ENCODE data around the gene ANGPTL8.
A peak's percentile ranks its signal among the peaks of the same experiment; 100 is the strongest.

The ANGPTL8 gene

GRCh38 chr19:11261431-11261970 lies 22.1 kb downstream of the ANGPTL8 start:
- POLR2A ChIA-PET, result no interaction called here
- DNase-seq (ENCODE audit: low read depth, low spot score), result no peak
- TF ChIP-seq CTCF (IDR thresholded peaks at IDR 0.05; ENCODE audit: insufficient read depth, low read length, missing control alignments), result no peak
- CTCF ChIA-PET, result interaction anchor here (0.7 to 2.3 kb wide), 3 partner anchors 11 to 221 kb away, joined by 3 to 7 read pairs (median 6); no protein-coding TSS in a partner anchor
- peak overlapping the region; percentile 70 for H3K4me3 ChIP-seq (ENCODE audit: low read depth, low read length)

GRCh38 chr19:11261971-11262839 lies 22.8 kb downstream of the ANGPTL8 start, which contains the start of gene DOCK6:
TSS of gene DOCK6 (minus strand) at chr19:11262524. CDS start at chr19:11262440, 84 bp downstream.
- DNase-seq (ENCODE audit: low read depth, low spot score), result no peak

GRCh38 chr19:11263726-11264125 lies 24.3 kb downstream of the ANGPTL8 start:
- no peak for DNase-seq (ENCODE audit: low read depth, low spot score)
- no peak for TF ChIP-seq CTCF (IDR thresholded peaks at IDR 0.05; ENCODE audit: insufficient read depth, low read length, missing control alignments)

More at GRCh38 chr19:11261971-11262839, 22.8 kb downstream of the ANGPTL8 start, which contains the start of gene DOCK6:
- TF ChIP-seq CTCF (IDR thresholded peaks at IDR 0.05; ENCODE audit: insufficient read depth, low read length, missing control alignments), result peak; percentile 59
- CTCF ChIA-PET, result interaction anchor here (0.7 to 2.3 kb wide), 4 partner anchors 10 to 220 kb away, joined by 3 to 7 read pairs (median 5); no protein-coding TSS in a partner anchor
- POLR2A ChIA-PET, result no interaction called here
- H3K4me3 ChIP-seq (ENCODE audit: low read depth, low read length), result peak within 1 kb of the TSS; percentile 70

GRCh38 chr19:11264452-11265176 lies 25.2 kb downstream of the ANGPTL8 start:
- CTCF ChIA-PET, result interaction anchor here (0.8 to 1.6 kb wide), 2 partner anchors 8 to 218 kb away, joined by 3 to 5 read pairs; no protein-coding TSS in a partner anchor
- DNase-seq (ENCODE audit: low read depth, low spot score), result no peak

More at GRCh38 chr19:11263726-11264125, 24.3 kb downstream of the ANGPTL8 start:
- H3K4me3 ChIP-seq (ENCODE audit: low read depth, low read length), result no peak overlapping the region
- POLR2A ChIA-PET, result no interaction called here
- CTCF ChIA-PET, result interaction anchor here (1.0 to 1.7 kb wide), 2 partner anchors 11 to 16 kb away, joined by 3 to 5 read pairs; no protein-coding TSS in a partner anchor

GRCh38 chr19:11265177-11265784 lies 25.9 kb downstream of the ANGPTL8 start:
- TF ChIP-seq CTCF (IDR thresholded peaks at IDR 0.05; ENCODE audit: insufficient read depth, low read length, missing control alignments), result no peak
- DNase-seq (ENCODE audit: low read depth, low spot score), result no peak
- no peak overlapping the region for H3K4me3 ChIP-seq (ENCODE audit: low read depth, low read length)
- POLR2A ChIA-PET, result no interaction called here
- CTCF ChIA-PET, result interaction anchor here (0.8 to 1.6 kb wide), 4 partner anchors 9 to 217 kb away, joined by 3 to 5 read pairs (median 3); no protein-coding TSS in a partner anchor

More at GRCh38 chr19:11264452-11265176, 25.2 kb downstream of the ANGPTL8 start:
- POLR2A ChIA-PET, result no interaction called here
- no peak overlapping the region for H3K4me3 ChIP-seq (ENCODE audit: low read depth, low read length)
- TF ChIP-seq CTCF (IDR thresholded peaks at IDR 0.05; ENCODE audit: insufficient read depth, low read length, missing control alignments), result no peak
